Mucosa of gallbladder (tissue), 1 donor: ENCODE measurements around the gene CCDC85B. TPM values are rescaled to one million over a fixed set of nuclear protein-coding genes. Genes with fewer than 3 reads are reported as not detected.
"Not testable (repeated sequence)": the region's sequence is repeated elsewhere in the genome, so short reads cannot be mapped to it uniquely, and the experiment has no call there.

Experiments used
- DNase-seq: peaks from one replicate; pipeline ENCODE4 v3.0.0-alpha.2; 2020; ENCODE audit warnings: low spot score
- total RNA-seq: library from RNA; stranded (reverse); gene quantifications from one replicate; pipeline ENCODE4 v1.2.1, GENCODE V29; 2021
- donor health status: DM: no; HTN: no; CAD: no.

Gene CCDC85B
- total RNA-seq: 28.3 TPM

- peak; percentile 99 for DNase-seq
These were observed at the start of gene CCDC85B for GRCh38 chr11:65890324-65891218. CCDC85B (plus strand) TSS chr11:65890673; CDS start chr11:65890784, 111 bp downstream.

- DNase-seq: no peak
These were observed 48.3 kb upstream of the CCDC85B start for GRCh38 chr11:65842144-65842543.

GRCh38 chr11:65843811-65844210 is 46.7 kb upstream of the CCDC85B start:
- no peak for DNase-seq

- no peak for DNase-seq
These were observed 46.1 kb upstream of the CCDC85B start for GRCh38 chr11:65844231-65844872.

GRCh38 chr11:65847746-65848145 is 42.7 kb upstream of the CCDC85B start:
- no peak for DNase-seq

- not testable (repeated sequence) for DNase-seq
These were observed 41.8 kb upstream of the CCDC85B start for GRCh38 chr11:65848693-65849092.

GRCh38 chr11:65849366-65849765 is 41.1 kb upstream of the CCDC85B start:
- no peak for DNase-seq

GRCh38 chr11:65849771-65850216 is 40.7 kb upstream of the CCDC85B start:
- DNase-seq: no peak

GRCh38 chr11:65850217-65851082 is 40.0 kb upstream of the CCDC85B start:
- DNase-seq: no peak

- DNase-seq: no peak
These were observed 39.3 kb upstream of the CCDC85B start for GRCh38 chr11:65851083-65851579.

- DNase-seq: no peak
These were observed 38.5 kb upstream of the CCDC85B start for GRCh38 chr11:65851811-65852507.

- DNase-seq: no peak
These were observed 37.8 kb upstream of the CCDC85B start for GRCh38 chr11:65852508-65853245.

GRCh38 chr11:65853246-65853979 is 37.1 kb upstream of the CCDC85B start:
- DNase-seq: no peak

- DNase-seq: peak; percentile 79
These were observed 36.3 kb upstream of the CCDC85B start for GRCh38 chr11:65854161-65854592.

- DNase-seq: no peak
These were observed 35.3 kb upstream of the CCDC85B start for GRCh38 chr11:65854852-65855837.

- DNase-seq: no peak
These were observed 34.5 kb upstream of the CCDC85B start for GRCh38 chr11:65855927-65856363.

- DNase-seq: peak; percentile 76
These were observed 33.6 kb upstream of the CCDC85B start for GRCh38 chr11:65856689-65857499.

- DNase-seq: peak; percentile 38
These were observed 33.0 kb upstream of the CCDC85B start for GRCh38 chr11:65857500-65857852.
